ENCODE measurements around the gene COL9A1. TPM values are rescaled to one million over a fixed set of nuclear protein-coding genes. Genes with fewer than 3 reads are reported as not detected.

The COL9A1 gene
- total RNA-seq, 1 donor from 2014 or later, result 0.77 TPM

- Mint-ChIP-seq H3K36me3 (ENCODE audit: low read depth, unreplicated experiment) (no peaks in the 10 kb centered on the region), H3K9me3 (ENCODE audit: unreplicated experiment) (no peaks in the 10 kb centered on the region), H3K27me3 (ENCODE audit: unreplicated experiment) (no peaks in the 10 kb centered on the region), H3K4me1 (ENCODE audit: unreplicated experiment) (no peaks in the 10 kb centered on the region), H3K4me3 (ENCODE audit: unreplicated experiment) (no peak overlapping the region), H3K27ac (ENCODE audit: unreplicated experiment) (no peak overlapping the region)
- no peak for TF ChIP-seq CTCF (IDR thresholded peaks at IDR 0.05; ENCODE audit: unreplicated experiment)
- DNase-seq (ENCODE audit: low spot score), result no peak
These were observed 12.3 kb upstream of the COL9A1 start for GRCh38 chr6:70315079-70315751.

GRCh38 chr6:70314296-70314695, 11.4 kb upstream of the COL9A1 start:
- no peaks in the 10 kb centered on the region for H3K9me3 Mint-ChIP-seq (ENCODE audit: unreplicated experiment)
- DNase-seq (ENCODE audit: low spot score), result no peak
- no peak overlapping the region for H3K27ac Mint-ChIP-seq (ENCODE audit: unreplicated experiment)
- no peak overlapping the region for H3K4me3 Mint-ChIP-seq (ENCODE audit: unreplicated experiment)
- no peak for TF ChIP-seq CTCF (IDR thresholded peaks at IDR 0.05; ENCODE audit: unreplicated experiment)
- no peaks in the 10 kb centered on the region for H3K36me3 Mint-ChIP-seq (ENCODE audit: low read depth, unreplicated experiment)
- H3K27me3 Mint-ChIP-seq (ENCODE audit: unreplicated experiment), result no peaks in the 10 kb centered on the region
- no peaks in the 10 kb centered on the region for H3K4me1 Mint-ChIP-seq (ENCODE audit: unreplicated experiment)

DNA sequence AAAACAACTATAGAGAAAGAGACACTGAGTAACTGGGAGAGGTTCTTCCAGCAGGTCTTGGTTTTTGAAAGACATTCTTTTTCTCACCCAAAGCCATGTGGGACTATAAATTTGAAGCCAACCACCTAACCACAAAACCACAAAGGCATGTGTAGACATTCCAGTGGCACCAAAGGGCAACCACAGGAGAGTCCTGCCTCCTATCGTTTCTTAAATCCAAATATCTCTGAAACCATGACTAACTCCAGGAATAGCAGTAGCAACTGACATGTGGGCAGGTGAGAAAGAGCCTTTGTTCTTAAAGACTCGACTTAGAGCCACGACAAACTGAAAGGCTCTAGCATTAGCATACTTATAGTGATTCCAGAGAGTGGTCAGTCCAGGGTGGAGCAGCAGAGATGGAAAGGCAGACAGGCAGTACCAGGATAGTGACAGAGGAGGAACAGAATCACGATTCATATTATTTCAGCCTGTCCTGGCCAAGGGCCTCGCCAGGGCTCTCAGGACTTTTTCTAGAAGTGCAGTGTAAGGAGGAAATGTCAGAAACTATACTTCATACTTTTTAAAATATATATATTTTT, 9.4 kb upstream of the COL9A1 start:
- TF ChIP-seq CTCF (IDR thresholded peaks at IDR 0.05; ENCODE audit: unreplicated experiment), result no peak
- Mint-ChIP-seq H3K4me1 (ENCODE audit: unreplicated experiment) (no peaks in the 10 kb centered on the region), H3K9me3 (ENCODE audit: unreplicated experiment) (no peaks in the 10 kb centered on the region), H3K36me3 (ENCODE audit: low read depth, unreplicated experiment) (no peaks in the 10 kb centered on the region), H3K4me3 (ENCODE audit: unreplicated experiment) (no peak overlapping the region), H3K27me3 (ENCODE audit: unreplicated experiment) (no peaks in the 10 kb centered on the region), H3K27ac (ENCODE audit: unreplicated experiment) (no peak overlapping the region)
- DNase-seq (ENCODE audit: low spot score), result no peak

DNA sequence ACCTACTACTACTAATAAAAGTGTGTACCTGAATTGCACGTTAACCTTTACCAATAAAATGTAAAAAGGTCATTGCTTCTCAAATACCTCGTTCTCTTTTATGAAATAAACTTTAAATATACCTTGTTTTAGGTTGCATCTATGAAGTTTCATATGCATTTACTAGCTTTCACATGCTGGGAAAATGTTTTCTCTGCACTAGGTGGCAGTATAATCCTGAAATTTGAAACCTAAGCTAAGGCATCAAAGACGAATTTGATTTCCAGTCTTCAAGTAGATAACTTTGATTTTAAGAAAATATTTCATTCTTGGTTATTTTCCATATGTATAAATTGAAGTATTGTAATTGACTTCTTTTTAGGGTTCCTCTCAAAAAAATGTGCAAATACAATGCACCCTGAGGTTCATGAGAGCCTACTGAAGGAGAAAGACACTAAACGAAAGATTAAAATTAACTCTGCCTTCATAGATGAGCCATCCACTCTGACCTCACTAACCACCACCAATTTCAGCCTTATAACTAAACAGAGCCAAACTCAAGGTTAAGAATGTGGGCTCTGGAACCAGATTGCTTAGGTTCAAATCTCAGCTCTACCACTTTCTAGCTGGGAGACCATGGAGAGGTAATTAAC, 7.3 kb upstream of the COL9A1 start:
- H3K27ac Mint-ChIP-seq (ENCODE audit: unreplicated experiment), result no peak overlapping the region
- peak; percentile 13 for DNase-seq (ENCODE audit: low spot score)
- no peaks in the 10 kb centered on the region for H3K9me3 Mint-ChIP-seq (ENCODE audit: unreplicated experiment)
- no peaks in the 10 kb centered on the region for H3K36me3 Mint-ChIP-seq (ENCODE audit: low read depth, unreplicated experiment)
- no peaks in the 10 kb centered on the region for H3K27me3 Mint-ChIP-seq (ENCODE audit: unreplicated experiment)
- TF ChIP-seq CTCF (IDR thresholded peaks at IDR 0.05; ENCODE audit: unreplicated experiment), result peak; percentile 71
- H3K4me1 Mint-ChIP-seq (ENCODE audit: unreplicated experiment), result no peaks in the 10 kb centered on the region
- H3K4me3 Mint-ChIP-seq (ENCODE audit: unreplicated experiment), result no peak overlapping the region

DNA sequence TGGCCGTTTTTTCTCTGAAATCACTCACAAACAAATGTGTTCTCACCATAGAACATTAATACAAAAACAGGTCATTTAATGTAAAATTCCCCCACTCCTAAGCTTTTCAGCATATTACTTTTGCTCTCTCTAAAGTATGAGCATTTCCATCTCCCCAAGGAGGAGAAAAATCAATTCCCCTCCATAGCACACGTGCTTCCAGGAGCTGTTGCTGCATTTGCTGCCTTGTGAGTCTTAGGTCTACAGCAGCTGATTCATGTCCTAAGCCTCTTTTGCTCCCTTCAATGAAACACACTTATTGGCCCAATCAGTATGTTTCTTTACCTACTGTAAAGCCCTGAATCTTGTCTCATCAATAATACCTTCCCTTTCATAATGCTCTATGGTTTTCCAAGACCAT, 6.4 kb upstream of the COL9A1 start:
- Mint-ChIP-seq H3K4me3 (ENCODE audit: unreplicated experiment) (no peak overlapping the region), H3K4me1 (ENCODE audit: unreplicated experiment) (no peaks in the 10 kb centered on the region), H3K27me3 (ENCODE audit: unreplicated experiment) (no peaks in the 10 kb centered on the region), H3K27ac (ENCODE audit: unreplicated experiment) (no peak overlapping the region), H3K36me3 (ENCODE audit: low read depth, unreplicated experiment) (no peaks in the 10 kb centered on the region), H3K9me3 (ENCODE audit: unreplicated experiment) (no peaks in the 10 kb centered on the region)
- DNase-seq (ENCODE audit: low spot score), result no peak
- TF ChIP-seq CTCF (IDR thresholded peaks at IDR 0.05; ENCODE audit: unreplicated experiment), result no peak

Measured in endothelial cell (in vitro differentiated cells).